Measurements from ENCODE around the gene ZCRB1.

Gene ZCRB1

GRCh38 chr12:42278128-42278510 is 47.8 kb downstream of the ZCRB1 start:
- no peak for DNase-seq (ENCODE audit: low read depth in 2 of 2)

DNA sequence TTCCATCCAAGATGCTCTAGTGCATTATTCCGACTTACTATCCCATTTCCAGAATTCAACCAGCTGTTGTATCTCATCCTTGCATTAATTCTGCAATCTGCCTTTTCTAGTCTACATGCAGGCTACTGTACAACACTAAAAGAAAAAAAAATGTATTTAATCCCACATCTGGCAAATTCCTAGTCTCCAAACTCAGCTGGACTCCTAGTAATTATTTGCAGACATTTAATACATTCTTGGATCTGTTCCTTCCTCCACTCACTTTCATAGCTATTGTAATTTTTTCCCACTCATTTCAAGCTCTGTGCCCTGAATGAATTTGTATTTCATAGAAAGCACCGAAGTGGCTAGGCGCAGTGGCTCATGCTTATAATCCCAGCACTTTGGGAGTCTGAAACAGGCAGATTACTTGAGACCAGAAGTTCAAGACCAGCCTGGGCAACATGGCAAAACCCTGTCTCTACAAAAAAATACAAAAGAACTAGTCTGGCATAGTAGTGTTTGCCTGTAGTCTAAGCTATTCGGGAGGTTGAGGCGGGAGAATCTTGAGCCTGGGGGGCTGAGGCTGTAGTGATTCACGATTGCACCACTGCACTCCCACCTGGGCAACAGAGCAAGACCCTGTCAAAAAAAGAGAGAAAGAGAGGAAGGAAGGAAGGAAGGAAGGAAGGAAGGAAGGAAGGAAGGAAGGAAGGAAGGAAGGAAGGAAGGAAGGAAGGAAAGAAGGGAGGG is 48.3 kb downstream of the ZCRB1 start:
- no peak for DNase-seq (ENCODE audit: low read depth in 2 of 2)

DNA sequence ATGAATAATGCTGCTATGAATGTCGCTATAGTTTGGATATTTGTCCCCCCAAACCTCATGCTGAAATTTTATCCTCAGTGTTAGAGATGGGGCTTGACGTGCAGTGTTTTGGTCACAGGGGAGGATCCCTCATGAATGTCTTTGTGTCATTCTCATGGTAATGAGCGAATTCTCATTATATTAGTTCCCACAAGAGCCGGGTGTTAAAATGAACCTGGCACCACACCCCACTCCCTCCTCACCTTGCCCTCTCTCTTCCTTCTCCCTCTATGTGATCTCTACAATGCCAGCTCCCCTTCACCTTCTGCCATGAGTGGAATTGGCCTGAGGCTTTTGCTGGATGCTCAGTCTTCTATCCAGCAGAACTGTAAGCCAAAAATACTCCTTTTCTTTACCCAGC is 50.4 kb downstream of the ZCRB1 start:
- DNase-seq (ENCODE audit: low read depth in 2 of 2), result no peak

- DNase-seq (ENCODE audit: low read depth in 2 of 2), result no peak
Measured at GRCh38 chr12:42273706-42274105, 52.2 kb downstream of the ZCRB1 start.

DNA sequence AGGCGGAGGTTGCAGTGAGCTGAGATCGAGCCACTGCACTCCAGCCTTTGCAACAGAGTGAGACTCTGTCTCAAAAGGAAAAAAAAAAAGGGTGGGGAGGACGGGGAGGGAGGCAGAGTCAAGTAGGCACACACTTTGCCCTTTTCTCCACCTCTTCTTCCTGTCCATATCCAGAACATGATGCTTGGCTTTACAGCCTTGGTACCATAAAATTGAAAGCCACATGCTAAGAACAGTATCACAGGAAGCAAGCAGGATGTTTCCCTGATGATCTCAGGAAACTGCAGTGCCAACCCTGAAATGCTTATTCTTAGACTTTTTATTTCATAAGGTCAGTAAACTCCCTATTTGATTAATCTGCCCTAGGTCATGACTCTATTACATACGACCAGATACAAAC is 55.3 kb downstream of the ZCRB1 start:
- no peak for DNase-seq (ENCODE audit: low read depth in 2 of 2)

DNA sequence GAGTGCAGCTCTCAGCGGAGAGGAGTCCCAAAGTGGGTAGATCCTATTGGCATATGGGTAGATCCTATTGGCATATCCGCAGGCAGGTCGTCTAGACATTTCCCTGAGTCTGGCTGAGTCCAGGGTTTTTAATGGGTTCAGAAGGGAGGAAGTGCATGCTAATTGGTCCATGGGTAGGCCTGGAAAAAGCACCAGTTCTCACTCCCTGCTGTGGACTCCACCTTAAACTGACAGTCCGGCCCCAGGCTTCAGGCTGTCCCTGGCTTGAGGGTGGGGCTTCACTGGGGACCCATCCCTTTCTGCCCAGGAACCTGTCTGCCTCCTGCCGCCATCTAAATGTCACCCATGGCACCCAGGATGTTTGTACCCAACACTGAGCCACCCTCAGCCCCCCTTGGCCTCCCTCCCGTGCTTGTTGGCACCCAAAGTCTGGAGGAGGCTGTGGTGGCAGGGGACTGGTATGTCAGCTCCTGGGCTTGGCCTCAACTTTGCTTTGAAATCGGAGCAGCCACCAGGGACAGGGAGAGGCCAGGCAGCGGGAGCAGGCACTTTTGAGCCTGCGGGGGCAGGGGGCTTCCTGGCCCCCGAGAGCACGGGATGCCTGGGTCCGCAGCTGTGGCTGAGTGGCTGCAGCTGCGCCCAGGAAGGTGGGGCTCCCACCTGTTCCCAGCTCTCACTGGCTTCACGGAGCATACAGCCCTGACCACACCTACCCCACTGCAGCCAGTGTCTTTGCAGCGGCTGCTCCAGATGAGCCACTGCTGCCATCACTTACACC is 58.3 kb downstream of the ZCRB1 start:
- no peak for DNase-seq (ENCODE audit: low read depth in 2 of 2)

DNA sequence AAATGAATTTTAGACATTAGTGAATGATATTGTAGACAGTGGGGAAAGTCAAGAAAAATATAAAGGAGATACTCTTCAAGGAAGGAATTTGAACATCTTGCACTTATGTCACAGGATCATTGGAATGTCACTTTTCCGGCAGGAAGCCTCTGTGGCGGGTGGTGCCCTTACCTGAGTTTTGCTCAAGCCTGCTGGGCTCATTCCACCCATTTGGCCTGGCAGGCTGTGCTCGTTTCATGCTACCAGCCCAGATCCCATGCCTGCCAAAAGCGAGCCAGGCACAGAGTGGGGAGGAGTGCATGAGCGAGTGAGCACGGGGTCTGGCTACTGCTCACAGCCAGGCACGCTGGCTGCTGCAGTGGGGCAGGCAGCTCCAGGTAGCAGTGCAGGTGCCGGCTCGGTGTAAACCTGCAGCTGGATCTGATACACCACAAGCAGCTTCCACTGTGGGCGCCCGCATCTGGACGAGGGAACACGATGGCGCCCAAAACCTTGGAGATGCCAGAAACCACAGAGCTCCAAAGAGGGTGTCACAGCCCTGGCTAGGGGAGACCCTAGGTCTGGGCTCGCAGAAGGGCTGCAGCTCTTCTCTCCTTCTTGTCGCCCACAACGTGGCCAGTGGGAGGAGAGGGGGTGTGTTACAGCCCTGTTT is 59.2 kb downstream of the ZCRB1 start:
- no peak for DNase-seq (ENCODE audit: low read depth in 2 of 2)

DNA sequence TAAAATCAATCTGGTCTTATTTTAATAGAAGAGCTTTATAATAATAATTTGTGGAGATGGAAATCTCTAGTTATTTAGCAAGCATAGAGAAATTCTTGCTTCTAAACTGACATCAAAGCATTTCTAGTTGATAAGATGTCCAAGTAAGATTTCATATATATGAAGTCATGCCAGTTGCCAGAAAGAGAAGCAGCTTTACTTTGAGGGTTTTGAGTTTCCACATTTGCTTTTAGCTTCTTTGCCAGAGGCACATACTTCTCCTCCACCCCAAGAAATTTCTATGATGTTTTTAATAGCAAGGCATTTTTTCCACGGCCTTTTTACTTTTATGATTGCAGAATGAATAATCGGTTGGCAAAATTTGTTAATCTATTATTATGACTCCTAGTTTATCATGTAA is 63.6 kb downstream of the ZCRB1 start:
- no peak for DNase-seq (ENCODE audit: low read depth in 2 of 2)
